Small intestine (tissue), 7 donors: ENCODE measurements around the gene PI4KA. TPM values are rescaled to one million over a fixed set of nuclear protein-coding genes. Genes with fewer than 3 reads are reported as not detected.
"Not testable (repeated sequence)": the region's sequence is repeated elsewhere in the genome, so short reads cannot be mapped to it uniquely, and the experiment has no call there.

Source experiments
- DNase-seq, 2 donors: peaks; one replicate each; pipeline versions ENCODE4 v3.0.0 to v3.0.0-alpha.2; 2013
- FAIRE-seq: peaks from 2 replicates; lab custom pipeline; 2012; peaks lifted over from hg19 to GRCh38; lab: Jason Lieb, UNC
- H3K27ac ChIP-seq, 3 donors: one replicate each; pipeline ENCODE4 v1.5.1; 2013; ENCODE audit warnings: low read length in 2 of 3, mild to moderate bottlenecking in 2 of 3, control low read depth in 1 of 3, inconsistent platforms in 1 of 3, low read depth in 1 of 3, moderate library complexity in 1 of 3
- H3K27me3 ChIP-seq, 3 donors: one replicate each; pipeline ENCODE4 v1.6.1; 2013; ENCODE audit warnings: low read length in 3 of 3, inconsistent platforms in 1 of 3; ENCODE audit not compliant: control insufficient read depth in 3 of 3, insufficient read depth in 3 of 3
- H3K36me3 ChIP-seq, 3 donors: one replicate each; pipeline ENCODE4 v1.6.1; 2013; ENCODE audit warnings: low read length in 3 of 3, inconsistent platforms in 1 of 3, low read depth in 1 of 3, mild to moderate bottlenecking in 1 of 3, moderate library complexity in 1 of 3; ENCODE audit not compliant: control insufficient read depth in 3 of 3, insufficient read depth in 2 of 3
- H3K4me1 ChIP-seq, 3 donors: one replicate each; pipeline ENCODE4 v1.6.1; 2013; ENCODE audit warnings: low read length in 2 of 3, inconsistent platforms in 1 of 3, low read depth in 1 of 3, mild to moderate bottlenecking in 1 of 3, moderate library complexity in 1 of 3; ENCODE audit not compliant: control insufficient read depth in 3 of 3, insufficient read depth in 2 of 3
- H3K4me3 ChIP-seq, 3 donors: one replicate each; pipeline ENCODE4 v1.5.1; 2013; ENCODE audit warnings: low read length in 3 of 3, control low read depth in 1 of 3, inconsistent platforms in 1 of 3, low read depth in 1 of 3, mild to moderate bottlenecking in 1 of 3, moderate library complexity in 1 of 3
- H3K9me3 ChIP-seq, 2 donors: one replicate each; pipeline ENCODE4 v1.6.1; 2013; ENCODE audit warnings: low read depth in 1 of 2, low read length in 1 of 2; ENCODE audit not compliant: control insufficient read depth in 2 of 2, insufficient read depth in 1 of 2
- WGBS, 3 donors: extraction: QIAGEN DNeasy Blood & Tissue Kit; methylation state at CpG; one replicate each; pipeline ENCODE4 v1.1.7; 2013; 5-methylcytosine and 5-hydroxymethylcytosine counted together
- polyA plus RNA-seq, 4 donors: library from polyadenylated mRNA; stranded (reverse) in 3 of 4; unstranded in 1 of 4; fragments of 200-250 nt in 3 of 4; fragments of 120-200 nt in 1 of 4; gene quantifications; one replicate each; pipeline versions ENCODE4 v1.2.1 to v1.2.3, GENCODE V29; 2013
- donor health status: healthy with polysubstance abuse.
- donor health status: control.
- donor health status: control.
- donor health status: Bipolar disorder and iron deficiency.
- donor health status: healthy.

The PI4KA gene
- polyA plus RNA-seq, 4 donors, result 40.5 to 82.0 (median 45.8) TPM

- not testable (repeated sequence) for H3K27ac ChIP-seq, H3K27me3 ChIP-seq, DNase-seq, H3K4me3 ChIP-seq, FAIRE-seq, H3K36me3 ChIP-seq, H3K4me1 ChIP-seq, H3K9me3 ChIP-seq
- 92 to 94% (median 93%) methylated on average over 17 to 18 of the region's 18 CpGs for WGBS, 3 donors
Measured at GRCh38 chr22:20901093-20902033, 42.8 kb upstream of the PI4KA start.

DNA sequence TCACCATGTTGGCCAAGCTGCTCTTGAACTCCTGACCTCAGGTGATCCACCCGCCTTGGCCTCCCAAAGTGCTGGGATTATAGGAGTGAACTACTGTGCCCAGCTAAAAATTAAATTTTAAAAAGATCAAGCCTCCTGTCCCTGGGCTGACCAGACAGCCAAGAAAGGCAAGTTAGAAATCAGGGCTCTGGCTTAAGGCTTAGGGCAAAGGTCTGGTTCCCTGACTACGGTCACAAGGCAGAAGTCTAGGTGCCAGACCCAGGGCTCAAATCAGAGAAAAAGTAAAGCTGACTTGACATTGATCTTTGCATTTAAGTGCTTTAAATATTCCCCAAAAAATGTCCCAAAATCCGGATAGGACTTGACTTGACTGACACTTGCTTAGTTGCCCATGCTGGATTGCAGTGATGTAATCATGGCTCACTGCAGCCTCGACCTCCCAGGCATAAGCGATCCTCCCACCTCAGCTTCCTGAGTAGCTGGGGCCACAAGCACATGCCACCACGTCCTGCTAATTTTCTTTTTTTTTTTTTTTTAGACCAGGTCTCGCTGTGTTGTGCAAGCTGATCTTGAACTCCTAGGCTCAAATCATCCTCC lies 41.3 kb upstream of the PI4KA start:
- Histone ChIP-seq H3K4me3 (no peak overlapping the region), H3K9me3 (no peaks in the 10 kb centered on the region), H3K36me3 (no peaks in the 10 kb centered on the region), H3K27me3 (no peaks in the 10 kb centered on the region), H3K4me1 (no peaks in the 10 kb centered on the region), H3K27ac (no peak overlapping the region)
- DNase-seq, result peak in 1 of 2 donors; percentile 18
- WGBS, 3 donors, result 67 to 72% (median 71%) methylated on average over 7 of the region's 7 CpGs
- FAIRE-seq, result no peak

GRCh38 chr22:20897737-20898136 lies 39.1 kb upstream of the PI4KA start:
- not testable (repeated sequence) for H3K27me3 ChIP-seq, FAIRE-seq, H3K36me3 ChIP-seq, DNase-seq, H3K4me3 ChIP-seq, H3K9me3 ChIP-seq, H3K4me1 ChIP-seq, H3K27ac ChIP-seq
- WGBS, 3 donors, result 79 to 90% (median 82%) methylated on average over 6 to 7 of the region's 7 CpGs

DNA sequence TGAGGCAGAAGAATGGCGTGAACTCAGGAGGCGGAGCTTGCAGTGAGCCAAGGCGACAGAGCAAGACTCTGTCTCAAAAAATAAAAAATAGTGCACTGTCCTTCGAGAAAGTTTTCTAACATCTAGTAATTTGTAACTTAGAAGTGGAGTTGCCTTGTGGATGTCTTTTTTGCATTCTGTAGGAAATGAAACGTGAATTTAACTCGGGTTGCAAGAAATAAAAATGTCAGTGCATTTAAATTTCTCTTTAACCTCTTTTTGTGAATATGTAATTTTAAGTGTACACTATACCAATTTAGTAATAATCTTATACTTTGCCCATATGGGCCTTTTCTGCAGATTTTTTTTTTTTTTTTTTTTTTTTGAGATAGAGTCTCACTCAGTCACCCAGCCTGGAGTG lies 32.4 kb upstream of the PI4KA start:
- Histone ChIP-seq H3K27ac (no peak overlapping the region), H3K4me3 (no peak overlapping the region), H3K36me3 (peaks cover 0 to 29% (median 3%) of the 10 kb centered on the region in 3 donors), H3K9me3 (no peaks in the 10 kb centered on the region), H3K27me3 (no peaks in the 10 kb centered on the region), H3K4me1 (peaks cover 0 to 4% (median 0%) of the 10 kb centered on the region in 3 donors)
- no peak for DNase-seq
- WGBS, 3 donors, result 96 to 97% (median 96%) methylated on average over 6 of the region's 6 CpGs
- FAIRE-seq, result no peak

DNA sequence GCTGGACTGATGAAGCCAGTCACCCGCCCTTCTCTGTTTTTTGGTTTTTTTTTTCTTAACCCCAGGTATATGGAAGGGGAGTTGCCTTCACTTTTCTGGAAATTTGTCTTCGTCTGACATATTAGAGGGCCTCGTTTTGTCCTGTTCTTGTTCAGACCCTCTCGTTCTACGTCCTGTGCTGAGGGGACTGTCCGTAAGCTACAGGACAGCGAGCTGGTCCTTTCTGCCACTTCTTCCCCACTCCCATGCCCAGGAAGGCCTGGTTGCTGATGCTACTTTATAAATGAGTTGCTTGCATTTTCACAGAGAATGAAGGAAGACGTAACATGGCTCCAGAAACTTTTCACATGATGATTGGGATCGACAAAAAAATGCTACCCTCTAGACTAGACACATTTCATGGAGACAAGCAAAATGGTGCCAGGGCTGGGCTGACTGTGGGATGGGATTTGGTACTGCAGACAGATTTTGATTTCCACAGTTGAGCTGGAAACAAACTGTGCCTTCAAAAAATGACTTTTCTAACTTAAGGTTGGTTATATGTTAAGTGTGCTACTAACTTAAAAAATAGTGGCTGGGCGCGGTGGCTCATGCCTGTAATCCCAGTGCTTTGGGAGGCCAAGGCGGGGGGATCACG lies 31.4 kb upstream of the PI4KA start:
- WGBS, 3 donors, result 91 to 92% (median 91%) methylated on average over 13 of the region's 13 CpGs
- peaks cover 0 to 11% (median 0%) of the 10 kb centered on the region in 3 donors for H3K4me1 ChIP-seq
- DNase-seq, result no peak
- H3K9me3 ChIP-seq, result no peaks in the 10 kb centered on the region
- peaks cover 0 to 29% (median 3%) of the 10 kb centered on the region in 3 donors for H3K36me3 ChIP-seq
- H3K27ac ChIP-seq, result no peak overlapping the region
- H3K4me3 ChIP-seq, result no peak overlapping the region
- no peaks in the 10 kb centered on the region for H3K27me3 ChIP-seq
- no peak for FAIRE-seq

DNA sequence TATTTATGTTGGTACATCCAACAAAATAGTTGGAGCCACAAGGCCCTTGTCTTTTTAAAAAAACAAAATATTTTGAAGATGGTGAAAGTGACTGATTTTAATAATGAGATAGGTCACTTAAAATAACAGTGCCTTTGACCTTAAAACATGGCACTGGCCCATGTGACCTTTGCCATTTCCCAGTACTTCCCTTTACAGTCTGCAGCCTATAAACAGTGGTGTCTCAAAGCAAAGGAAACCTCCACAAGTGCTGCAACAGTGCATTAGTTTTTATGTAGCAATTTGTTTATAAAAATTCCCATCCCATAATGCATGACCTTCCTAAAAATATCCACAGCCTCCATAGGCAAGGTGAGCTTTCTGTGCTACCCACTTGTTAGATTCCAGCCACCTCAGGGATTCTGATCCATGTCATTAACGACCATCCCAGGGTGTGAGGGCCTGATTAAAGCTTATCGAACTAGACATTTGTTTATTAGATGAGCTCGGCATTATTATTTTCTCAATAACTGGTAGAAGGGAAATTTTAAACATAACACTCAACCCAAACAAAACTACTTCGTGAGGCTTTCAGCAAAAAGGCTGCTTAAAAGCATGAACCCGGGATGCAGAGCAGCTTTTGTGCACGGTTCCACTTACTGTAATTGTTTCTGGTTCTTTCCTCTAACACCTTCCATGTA lies 30.6 kb upstream of the PI4KA start:
- no peak overlapping the region for H3K4me3 ChIP-seq
- FAIRE-seq (no peak), DNase-seq (peak in 1 of 2 donors; percentile 21)
- WGBS, 3 donors, result 71 to 80% (median 77%) methylated on average over 6 of the region's 6 CpGs
- no peak overlapping the region for H3K27ac ChIP-seq
- H3K4me1 ChIP-seq, result peaks cover 0 to 19% (median 3%) of the 10 kb centered on the region in 3 donors
- H3K9me3 ChIP-seq, result no peaks in the 10 kb centered on the region
- H3K27me3 ChIP-seq, result no peaks in the 10 kb centered on the region
- H3K36me3 ChIP-seq, result peaks cover 0 to 35% (median 6%) of the 10 kb centered on the region in 3 donors

- WGBS, 3 donors, result 86 to 88% (median 87%) methylated on average over 5 of the region's 5 CpGs
- peaks cover 0 to 27% (median 3%) of the 10 kb centered on the region in 3 donors for H3K4me1 ChIP-seq
- H3K27ac ChIP-seq, result no peak overlapping the region
- no peak overlapping the region for H3K4me3 ChIP-seq
- DNase-seq, result no peak
- H3K27me3 ChIP-seq, result no peaks in the 10 kb centered on the region
- FAIRE-seq, result no peak
- peaks cover 0 to 48% (median 15%) of the 10 kb centered on the region in 3 donors for H3K36me3 ChIP-seq
- no peaks in the 10 kb centered on the region for H3K9me3 ChIP-seq
Measured at GRCh38 chr22:20887375-20887774, 28.8 kb upstream of the PI4KA start.
